ENCODE results near the gene PITX1.

DNA sequence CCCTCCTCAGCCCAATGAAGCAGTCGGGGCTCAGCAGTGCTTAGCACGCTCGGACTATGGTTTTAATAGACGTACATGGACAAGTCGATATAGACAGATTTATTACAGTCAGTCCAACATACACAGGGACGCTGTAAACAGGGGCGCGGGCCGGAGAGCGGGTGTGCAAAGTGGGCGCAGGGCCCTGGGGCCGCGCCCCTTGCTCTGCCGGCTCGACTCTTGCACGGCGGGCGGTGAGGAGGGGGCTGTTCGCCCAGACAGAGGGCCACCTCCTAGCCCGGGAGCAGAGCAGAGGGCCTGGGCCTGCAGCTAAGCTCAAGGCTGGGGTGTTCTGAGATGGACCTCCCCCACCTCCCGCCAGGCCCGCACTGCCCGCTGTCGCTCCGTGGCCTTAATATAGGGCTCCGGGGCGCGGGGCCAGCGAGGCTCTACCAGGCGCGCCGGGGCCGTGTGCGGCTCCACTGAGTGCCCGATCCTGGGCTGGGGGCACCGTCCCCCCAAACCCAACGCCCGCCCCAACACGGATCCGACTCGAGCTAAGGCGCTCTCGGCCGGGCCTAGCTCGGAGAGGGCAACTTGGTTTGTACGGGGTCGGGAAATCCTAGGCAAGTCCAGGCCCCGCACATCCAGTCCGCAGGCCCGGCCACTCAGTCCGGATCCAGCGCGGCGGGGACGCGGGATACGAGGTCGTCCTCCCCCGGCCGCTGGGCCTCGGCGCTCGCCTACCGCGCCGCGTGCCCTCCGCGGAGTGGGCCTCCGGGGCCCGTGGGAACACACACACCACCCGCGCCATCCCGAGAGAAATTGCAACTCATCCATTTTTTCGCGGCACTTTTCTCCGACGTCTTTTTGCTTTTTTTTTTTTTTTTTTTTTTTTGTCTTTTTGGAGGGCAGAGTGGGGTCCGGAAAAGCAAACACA lies 6.1 kb downstream of the PITX1 start:
- TF ChIP-seq, protein P1, sequence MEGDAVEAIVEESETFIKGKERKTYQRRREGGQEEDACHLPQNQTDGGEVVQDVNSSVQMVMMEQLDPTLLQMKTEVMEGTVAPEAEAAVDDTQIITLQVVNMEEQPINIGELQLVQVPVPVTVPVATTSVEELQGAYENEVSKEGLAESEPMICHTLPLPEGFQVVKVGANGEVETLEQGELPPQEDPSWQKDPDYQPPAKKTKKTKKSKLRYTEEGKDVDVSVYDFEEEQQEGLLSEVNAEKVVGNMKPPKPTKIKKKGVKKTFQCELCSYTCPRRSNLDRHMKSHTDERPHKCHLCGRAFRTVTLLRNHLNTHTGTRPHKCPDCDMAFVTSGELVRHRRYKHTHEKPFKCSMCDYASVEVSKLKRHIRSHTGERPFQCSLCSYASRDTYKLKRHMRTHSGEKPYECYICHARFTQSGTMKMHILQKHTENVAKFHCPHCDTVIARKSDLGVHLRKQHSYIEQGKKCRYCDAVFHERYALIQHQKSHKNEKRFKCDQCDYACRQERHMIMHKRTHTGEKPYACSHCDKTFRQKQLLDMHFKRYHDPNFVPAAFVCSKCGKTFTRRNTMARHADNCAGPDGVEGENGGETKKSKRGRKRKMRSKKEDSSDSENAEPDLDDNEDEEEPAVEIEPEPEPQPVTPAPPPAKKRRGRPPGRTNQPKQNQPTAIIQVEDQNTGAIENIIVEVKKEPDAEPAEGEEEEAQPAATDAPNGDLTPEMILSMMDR (IDR thresholded peaks at IDR 0.05) = no peak
- TF ChIP-seq POLR2A (IDR thresholded peaks at IDR 0.05) (no peak), EP300 (IDR thresholded peaks at IDR 0.05) (no peak)

Measured in ovary (tissue), 3 donors.